ENCODE measurements around the gene MCTP1. TPM values are rescaled to one million over a fixed set of nuclear protein-coding genes. Genes with fewer than 3 reads are reported as not detected.
"Not testable (repeated sequence)": the region's sequence is repeated elsewhere in the genome, so short reads cannot be mapped to it uniquely, and the experiment has no call there.

The MCTP1 gene
- total and polyA plus RNA-seq, 2 experiments from 2014 or later = 1.3 to 5.7 TPM

DNA sequence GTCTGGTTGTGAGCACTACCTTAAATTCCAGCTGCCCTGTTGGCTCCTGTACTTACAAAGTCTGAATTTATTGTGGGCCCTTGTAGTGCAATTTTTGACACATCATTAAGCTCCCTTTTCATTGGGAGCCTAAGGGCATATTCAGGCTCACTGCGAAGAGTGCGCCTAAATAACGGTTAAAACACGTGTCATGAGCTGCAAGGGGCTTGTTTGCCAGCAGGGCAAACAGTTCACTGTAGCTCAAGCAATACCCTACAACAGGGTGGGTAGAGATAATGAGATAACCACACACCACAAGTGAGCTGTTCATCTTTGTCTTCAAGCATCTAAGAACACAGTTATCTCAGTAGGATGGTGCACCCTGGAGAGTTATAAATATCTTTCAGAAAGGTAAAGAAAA, 452.2 kb downstream of the MCTP1 start:
- Histone ChIP-seq H3K79me2 (no peaks in the 10 kb centered on the region), H3K4me3 (no peak overlapping the region), H3K4me2 (no peak overlapping the region), H3K27ac (no peak overlapping the region), H3K9me3 (ENCODE audit: low read depth) (no peaks in the 10 kb centered on the region), H4K20me1 (ENCODE audit: insufficient read depth, poor library complexity, severe bottlenecking) (no peaks in the 10 kb centered on the region), H3K36me3 (replicated peaks; ENCODE audit: insufficient read depth, low read depth) (no peaks in the 10 kb centered on the region), H3K4me1 (ENCODE audit: insufficient read depth) (no peaks in the 10 kb centered on the region), H2AFZ (no peak overlapping the region), H3K9me2 (replicated peaks; ENCODE audit: insufficient read depth) (no peaks in the 10 kb centered on the region), H3K27me3 (no peaks in the 10 kb centered on the region)
- no peak for DNase-seq (ENCODE audit: low spot score)
- 69% methylated on average over 4 of the region's 4 CpGs for WGBS (ENCODE audit: low lambda C conversion rate, missing lambda C conversion rate)
- TF ChIP-seq EZH2 (IDR thresholded peaks at IDR 0.05; ENCODE audit: borderline replicate concordance) (no peak), EZH2phosphoT487 (IDR thresholded peaks at IDR 0.05; ENCODE audit: low read depth, severe bottlenecking, unreplicated experiment) (no peak)
- TF ChIP-seq, protein P1, sequence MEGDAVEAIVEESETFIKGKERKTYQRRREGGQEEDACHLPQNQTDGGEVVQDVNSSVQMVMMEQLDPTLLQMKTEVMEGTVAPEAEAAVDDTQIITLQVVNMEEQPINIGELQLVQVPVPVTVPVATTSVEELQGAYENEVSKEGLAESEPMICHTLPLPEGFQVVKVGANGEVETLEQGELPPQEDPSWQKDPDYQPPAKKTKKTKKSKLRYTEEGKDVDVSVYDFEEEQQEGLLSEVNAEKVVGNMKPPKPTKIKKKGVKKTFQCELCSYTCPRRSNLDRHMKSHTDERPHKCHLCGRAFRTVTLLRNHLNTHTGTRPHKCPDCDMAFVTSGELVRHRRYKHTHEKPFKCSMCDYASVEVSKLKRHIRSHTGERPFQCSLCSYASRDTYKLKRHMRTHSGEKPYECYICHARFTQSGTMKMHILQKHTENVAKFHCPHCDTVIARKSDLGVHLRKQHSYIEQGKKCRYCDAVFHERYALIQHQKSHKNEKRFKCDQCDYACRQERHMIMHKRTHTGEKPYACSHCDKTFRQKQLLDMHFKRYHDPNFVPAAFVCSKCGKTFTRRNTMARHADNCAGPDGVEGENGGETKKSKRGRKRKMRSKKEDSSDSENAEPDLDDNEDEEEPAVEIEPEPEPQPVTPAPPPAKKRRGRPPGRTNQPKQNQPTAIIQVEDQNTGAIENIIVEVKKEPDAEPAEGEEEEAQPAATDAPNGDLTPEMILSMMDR (IDR thresholded peaks at IDR 0.05; ENCODE audit: poor library complexity) = no peak

DNA sequence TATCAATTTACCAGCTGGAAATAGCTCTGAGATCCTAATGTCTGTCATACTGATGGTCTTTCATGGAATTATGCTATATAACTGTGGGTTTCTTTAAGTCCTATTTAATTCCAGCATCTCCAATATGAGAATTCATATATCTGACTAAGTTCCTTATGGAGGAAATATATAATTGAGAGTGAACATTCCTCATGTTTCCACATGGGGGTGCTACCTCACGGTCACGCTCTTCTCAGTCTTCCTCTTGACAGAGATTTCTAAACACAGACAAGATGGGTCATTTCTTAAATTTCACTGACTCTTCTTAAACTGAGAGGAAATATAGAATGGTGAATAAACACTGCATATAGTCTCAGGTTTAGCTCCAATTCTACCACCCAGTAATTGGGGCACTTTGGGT, 454.4 kb downstream of the MCTP1 start:
- TF ChIP-seq, protein P1 (IDR thresholded peaks at IDR 0.05; ENCODE audit: poor library complexity) = peak; percentile 19
- no peak for TF ChIP-seq EZH2phosphoT487 (IDR thresholded peaks at IDR 0.05; ENCODE audit: low read depth, severe bottlenecking, unreplicated experiment)
- no peak for TF ChIP-seq EZH2 (IDR thresholded peaks at IDR 0.05; ENCODE audit: borderline replicate concordance)
- no peaks in the 10 kb centered on the region for H3K9me3 ChIP-seq (ENCODE audit: low read depth)
- no peaks in the 10 kb centered on the region for H4K20me1 ChIP-seq (ENCODE audit: insufficient read depth, poor library complexity, severe bottlenecking)
- no peaks in the 10 kb centered on the region for H3K36me3 ChIP-seq (replicated peaks; ENCODE audit: insufficient read depth, low read depth)
- no peaks in the 10 kb centered on the region for H3K27me3 ChIP-seq
- no peaks in the 10 kb centered on the region for H3K79me2 ChIP-seq
- no peaks in the 10 kb centered on the region for H3K4me1 ChIP-seq (ENCODE audit: insufficient read depth)
- no peaks in the 10 kb centered on the region for H3K9me2 ChIP-seq (replicated peaks; ENCODE audit: insufficient read depth)
- no peak overlapping the region for H2AFZ ChIP-seq
- no peak overlapping the region for H3K4me3 ChIP-seq
- 30% methylated on average over 2 of the region's 2 CpGs for WGBS (ENCODE audit: low lambda C conversion rate, missing lambda C conversion rate)
- no peak for DNase-seq (ENCODE audit: low spot score)
- H3K4me2 ChIP-seq = no peak overlapping the region
- no peak overlapping the region for H3K27ac ChIP-seq

DNA sequence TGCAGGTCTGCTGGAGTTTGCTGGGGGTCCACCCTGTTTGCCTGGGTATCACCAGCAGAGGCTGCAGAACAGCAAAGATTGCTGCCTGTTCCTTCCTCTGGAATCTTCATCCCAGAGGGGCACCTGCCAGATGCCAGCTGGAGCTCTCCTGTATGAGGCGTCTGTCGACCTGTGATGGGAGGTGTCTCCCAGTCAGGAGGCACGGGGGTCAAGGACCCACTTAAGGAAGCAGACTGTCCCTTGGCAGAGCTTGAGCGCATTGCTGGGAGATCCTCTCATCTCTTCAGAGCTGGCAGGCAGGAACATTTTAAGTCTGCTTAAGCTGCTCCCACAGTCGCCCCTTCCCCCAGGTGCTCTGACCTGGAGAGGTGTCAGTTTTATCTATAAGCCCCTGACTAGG, 456.7 kb downstream of the MCTP1 start:
- DNase-seq (ENCODE audit: low spot score); H4K20me1 ChIP-seq (ENCODE audit: insufficient read depth, poor library complexity, severe bottlenecking); H2AFZ ChIP-seq; H3K36me3 ChIP-seq (replicated peaks; ENCODE audit: insufficient read depth, low read depth); H3K27ac ChIP-seq; H3K4me3 ChIP-seq; H3K27me3 ChIP-seq; H3K9me3 ChIP-seq (ENCODE audit: low read depth); H3K4me1 ChIP-seq (ENCODE audit: insufficient read depth); H3K4me2 ChIP-seq; H3K79me2 ChIP-seq; H3K9me2 ChIP-seq (replicated peaks; ENCODE audit: insufficient read depth): not testable (repeated sequence)
- 90% methylated on average over 5 of the region's 5 CpGs for WGBS (ENCODE audit: low lambda C conversion rate, missing lambda C conversion rate)

DNA sequence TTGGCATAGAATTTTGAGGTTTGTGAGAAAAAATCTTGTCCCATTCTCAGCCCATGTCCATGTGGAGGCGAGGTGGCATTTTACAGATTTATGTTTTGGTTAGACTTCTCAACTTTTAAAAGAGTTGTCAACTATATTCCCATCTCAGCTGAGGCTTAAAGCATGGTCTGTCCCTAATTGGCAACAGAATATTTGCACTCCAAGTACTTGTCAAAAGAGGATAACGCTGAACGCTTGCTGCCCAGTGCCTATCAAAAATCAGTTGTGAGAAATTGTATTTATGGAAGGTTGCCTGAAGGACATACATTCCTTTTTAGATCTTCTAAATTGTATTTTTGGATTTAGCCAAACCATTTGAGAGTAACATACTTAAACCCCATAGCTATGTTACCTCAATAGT, 464.4 kb downstream of the MCTP1 start:
- no peaks in the 10 kb centered on the region for H3K9me2 ChIP-seq (replicated peaks; ENCODE audit: insufficient read depth)
- H3K4me2 ChIP-seq = no peak overlapping the region
- no peaks in the 10 kb centered on the region for H3K4me1 ChIP-seq (ENCODE audit: insufficient read depth)
- no peaks in the 10 kb centered on the region for H3K79me2 ChIP-seq
- TF ChIP-seq, protein P1 (IDR thresholded peaks at IDR 0.05; ENCODE audit: poor library complexity) = no peak
- TF ChIP-seq EZH2 (IDR thresholded peaks at IDR 0.05; ENCODE audit: borderline replicate concordance) = no peak
- no peak for TF ChIP-seq EZH2phosphoT487 (IDR thresholded peaks at IDR 0.05; ENCODE audit: low read depth, severe bottlenecking, unreplicated experiment)
- no peak overlapping the region for H2AFZ ChIP-seq
- H3K4me3 ChIP-seq = no peak overlapping the region
- H3K27ac ChIP-seq = no peak overlapping the region
- no peaks in the 10 kb centered on the region for H3K27me3 ChIP-seq
- no peaks in the 10 kb centered on the region for H3K9me3 ChIP-seq (ENCODE audit: low read depth)
- WGBS (ENCODE audit: low lambda C conversion rate, missing lambda C conversion rate) = 94% methylated on average over 3 of the region's 3 CpGs
- no peaks in the 10 kb centered on the region for H4K20me1 ChIP-seq (ENCODE audit: insufficient read depth, poor library complexity, severe bottlenecking)
- H3K36me3 ChIP-seq (replicated peaks; ENCODE audit: insufficient read depth, low read depth) = no peaks in the 10 kb centered on the region
- DNase-seq (ENCODE audit: low spot score) = no peak

All from hepatocyte (in vitro differentiated cells).